Measurements from ENCODE around the gene SLC35B1. TPM values are rescaled to one million over a fixed set of nuclear protein-coding genes. Genes with fewer than 3 reads are reported as not detected.

The SLC35B1 gene
- total and polyA plus RNA-seq, 10 of the 15 experiments (the other 5 are each of a cell fraction or from before 2014, with no cell fraction given), result 40.0 to 113 (median 51.6) TPM

DNA sequence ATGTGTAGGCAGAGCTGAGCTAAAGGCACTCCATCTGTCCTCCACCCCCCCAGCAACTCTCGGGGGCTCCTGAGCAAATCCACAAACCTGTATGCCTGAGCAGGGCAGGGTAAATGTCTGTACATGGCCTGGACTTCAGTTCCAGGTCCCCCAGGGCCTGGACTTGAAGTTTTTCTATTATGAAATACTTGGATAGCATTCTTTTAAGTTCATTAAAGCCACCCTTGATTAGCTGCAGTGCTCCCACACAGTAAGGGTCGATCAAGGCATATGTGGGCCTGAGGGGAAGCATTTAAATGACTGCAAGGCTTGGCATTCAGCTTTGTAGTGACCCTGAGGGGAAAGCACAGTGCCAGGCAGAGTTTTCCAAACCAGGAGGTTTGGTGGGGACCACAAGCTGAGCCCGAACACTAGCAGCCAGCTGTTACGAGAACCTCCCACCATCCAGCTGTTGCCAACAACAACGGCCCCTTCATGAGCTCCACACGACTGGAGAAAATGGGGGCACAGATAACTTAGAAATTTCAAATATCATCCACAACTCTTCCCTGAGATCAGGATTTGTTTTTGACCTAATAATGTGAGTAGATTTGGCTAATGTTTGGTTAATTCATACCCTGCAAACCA, 49.5 kb upstream of the SLC35B1 start:
- TF ChIP-seq CEBPB (IDR thresholded peaks at IDR 0.05; ENCODE audit: borderline replicate concordance in 1 of 2, low read depth in 2 of 2, low read length in 2 of 2) (no peak), JUND (IDR thresholded peaks at IDR 0.05; ENCODE audit: low read depth, low read length) (no peak), EED (IDR thresholded peaks at IDR 0.05; ENCODE audit: low read depth) (no peak), HCFC1 (IDR thresholded peaks at IDR 0.05; ENCODE audit: low read length) (no peak), EP300 (IDR thresholded peaks at IDR 0.05; ENCODE audit: borderline replicate concordance in 1 of 2, control insufficient read depth in 1 of 2, low read depth in 2 of 2, low read length in 2 of 2) (no peak), TCF7 (IDR thresholded peaks at IDR 0.05; ENCODE audit: borderline replicate concordance) (no peak), BMI1 (IDR thresholded peaks at IDR 0.05; ENCODE audit: borderline replicate concordance) (no peak), RBBP5 (conservative IDR thresholded peaks at IDR 0.05) (no peak), WRNIP1 (IDR thresholded peaks at IDR 0.05; ENCODE audit: borderline replicate concordance, low read depth, low read length) (no peak), TAF1 (IDR thresholded peaks at IDR 0.05; ENCODE audit: borderline replicate concordance, low read depth, low read length) (no peak), ZBED1 (IDR thresholded peaks at IDR 0.05; ENCODE audit: borderline replicate concordance) (no peak)
- TF ChIP-seq, protein P1, sequence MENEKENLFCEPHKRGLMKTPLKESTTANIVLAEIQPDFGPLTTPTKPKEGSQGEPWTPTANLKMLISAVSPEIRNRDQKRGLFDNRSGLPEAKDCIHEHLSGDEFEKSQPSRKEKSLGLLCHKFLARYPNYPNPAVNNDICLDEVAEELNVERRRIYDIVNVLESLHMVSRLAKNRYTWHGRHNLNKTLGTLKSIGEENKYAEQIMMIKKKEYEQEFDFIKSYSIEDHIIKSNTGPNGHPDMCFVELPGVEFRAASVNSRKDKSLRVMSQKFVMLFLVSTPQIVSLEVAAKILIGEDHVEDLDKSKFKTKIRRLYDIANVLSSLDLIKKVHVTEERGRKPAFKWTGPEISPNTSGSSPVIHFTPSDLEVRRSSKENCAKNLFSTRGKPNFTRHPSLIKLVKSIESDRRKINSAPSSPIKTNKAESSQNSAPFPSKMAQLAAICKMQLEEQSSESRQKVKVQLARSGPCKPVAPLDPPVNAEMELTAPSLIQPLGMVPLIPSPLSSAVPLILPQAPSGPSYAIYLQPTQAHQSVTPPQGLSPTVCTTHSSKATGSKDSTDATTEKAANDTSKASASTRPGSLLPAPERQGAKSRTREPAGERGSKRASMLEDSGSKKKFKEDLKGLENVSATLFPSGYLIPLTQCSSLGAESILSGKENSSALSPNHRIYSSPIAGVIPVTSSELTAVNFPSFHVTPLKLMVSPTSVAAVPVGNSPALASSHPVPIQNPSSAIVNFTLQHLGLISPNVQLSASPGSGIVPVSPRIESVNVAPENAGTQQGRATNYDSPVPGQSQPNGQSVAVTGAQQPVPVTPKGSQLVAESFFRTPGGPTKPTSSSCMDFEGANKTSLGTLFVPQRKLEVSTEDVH (IDR thresholded peaks at IDR 0.05; ENCODE audit: low read depth, partially characterized antibody), result no peak
- TF ChIP-seq, protein P2, sequence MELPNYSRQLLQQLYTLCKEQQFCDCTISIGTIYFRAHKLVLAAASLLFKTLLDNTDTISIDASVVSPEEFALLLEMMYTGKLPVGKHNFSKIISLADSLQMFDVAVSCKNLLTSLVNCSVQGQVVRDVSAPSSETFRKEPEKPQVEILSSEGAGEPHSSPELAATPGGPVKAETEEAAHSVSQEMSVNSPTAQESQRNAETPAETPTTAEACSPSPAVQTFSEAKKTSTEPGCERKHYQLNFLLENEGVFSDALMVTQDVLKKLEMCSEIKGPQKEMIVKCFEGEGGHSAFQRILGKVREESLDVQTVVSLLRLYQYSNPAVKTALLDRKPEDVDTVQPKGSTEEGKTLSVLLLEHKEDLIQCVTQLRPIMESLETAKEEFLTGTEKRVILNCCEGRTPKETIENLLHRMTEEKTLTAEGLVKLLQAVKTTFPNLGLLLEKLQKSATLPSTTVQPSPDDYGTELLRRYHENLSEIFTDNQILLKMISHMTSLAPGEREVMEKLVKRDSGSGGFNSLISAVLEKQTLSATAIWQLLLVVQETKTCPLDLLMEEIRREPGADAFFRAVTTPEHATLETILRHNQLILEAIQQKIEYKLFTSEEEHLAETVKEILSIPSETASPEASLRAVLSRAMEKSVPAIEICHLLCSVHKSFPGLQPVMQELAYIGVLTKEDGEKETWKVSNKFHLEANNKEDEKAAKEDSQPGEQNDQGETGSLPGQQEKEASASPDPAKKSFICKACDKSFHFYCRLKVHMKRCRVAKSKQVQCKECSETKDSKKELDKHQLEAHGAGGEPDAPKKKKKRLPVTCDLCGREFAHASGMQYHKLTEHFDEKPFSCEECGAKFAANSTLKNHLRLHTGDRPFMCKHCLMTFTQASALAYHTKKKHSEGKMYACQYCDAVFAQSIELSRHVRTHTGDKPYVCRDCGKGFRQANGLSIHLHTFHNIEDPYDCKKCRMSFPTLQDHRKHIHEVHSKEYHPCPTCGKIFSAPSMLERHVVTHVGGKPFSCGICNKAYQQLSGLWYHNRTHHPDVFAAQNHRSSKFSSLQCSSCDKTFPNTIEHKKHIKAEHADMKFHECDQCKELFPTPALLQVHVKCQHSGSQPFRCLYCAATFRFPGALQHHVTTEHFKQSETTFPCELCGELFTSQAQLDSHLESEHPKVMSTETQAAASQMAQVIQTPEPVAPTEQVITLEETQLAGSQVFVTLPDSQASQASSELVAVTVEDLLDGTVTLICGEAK (IDR thresholded peaks at IDR 0.05; ENCODE audit: borderline replicate concordance), result no peak
- Histone ChIP-seq H3K79me2 (ENCODE audit: control insufficient read depth, insufficient read depth, low read length) (peaks cover 11% of the 10 kb centered on the region), H4K20me1 (ENCODE audit: control insufficient read depth, insufficient read depth) (no peaks in the 10 kb centered on the region), H3K27ac (ENCODE audit: control insufficient read depth, insufficient read depth) (no peak overlapping the region), H3K4me2 (ENCODE audit: control insufficient read depth, insufficient read depth) (no peak overlapping the region), H3K27me3 (replicated peaks in 1 of 2; ENCODE audit: control insufficient read depth in 2 of 2, insufficient read depth in 2 of 2, low read length in 1 of 2) (no peaks in the 10 kb centered on the region), H3K36me3 (ENCODE audit: control insufficient read depth in 2 of 2, insufficient read depth in 2 of 2, low read length in 1 of 2) (peaks cover 0 to 6% of the 10 kb centered on the region in 2 experiments; a peak in 1 of 4 replicates), H3K9me3 (replicated peaks; ENCODE audit: control insufficient read depth, insufficient read depth, low read length) (no peaks in the 10 kb centered on the region), H2AFZ (ENCODE audit: control insufficient read depth, low read depth, low read length) (no peak overlapping the region), H3K4me1 (ENCODE audit: control insufficient read depth, insufficient read depth, low read length) (peaks cover 19% of the 10 kb centered on the region), H3K9ac (ENCODE audit: control insufficient read depth, insufficient read depth, low read length) (no peak overlapping the region), H3K4me3 (no peak overlapping the region)
- ChIA-PET RAD21 (ENCODE audit: unreplicated experiment) (no interaction called here), CTCF (interaction anchor here (1.1 to 2.5 kb wide), 3 partner anchors 10 to 49 kb away, joined by 3 to 9 read pairs (median 4); partner anchors contain the start of gene SLC35B1), POLR2A (interaction anchor here (0.7 to 1.6 kb wide), 3 partner anchors 10 to 1220 kb away, joined by 3 to 5 read pairs (median 4); no protein-coding TSS in a partner anchor), SMC1A (ENCODE audit: uncharacterized antibody, unreplicated experiment) (interaction anchor here (0.9 to 12.5 kb wide), 6 partner anchors 10 to 51 kb away, joined by 3 to 86 read pairs (median 4); no protein-coding TSS in a partner anchor)
- FAIRE-seq (no peak), DNase-seq (ENCODE audit: low read depth, low spot score) (no peak), ATAC-seq (no peak)
- intact Hi-C loops (cut with micrococcal nuclease; ENCODE audit: unreplicated experiment) (no loop called here), in situ Hi-C loops (cut with MboI) (no loop called here)
- 100% methylated on average over 6 of the region's 6 CpGs for WGBS (ENCODE audit: insufficient coverage, insufficient replicate concordance, low lambda C conversion rate, missing lambda C conversion rate)
- no TSS peak for BruUV-seq (replicated peaks)
